ENCODE measurements around the gene C1orf174.

DNA sequence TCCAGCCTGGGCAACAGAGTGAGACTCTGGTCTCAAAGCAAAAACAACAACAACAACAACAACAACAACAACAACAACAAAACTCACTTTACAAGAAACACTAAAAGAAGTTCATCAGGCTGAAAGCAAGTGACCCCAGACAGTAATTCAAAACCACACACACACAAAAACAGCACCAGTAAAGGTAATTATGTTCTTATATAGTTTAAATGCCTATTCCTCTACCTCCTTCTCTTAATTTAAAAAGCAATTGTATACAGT is 1.7 kb downstream of the C1orf174 start:
- TF ChIP-seq TAF1 (IDR thresholded peaks at IDR 0.05; ENCODE audit: borderline replicate concordance, low read depth, low read length) (no peak), POLR2A (IDR thresholded peaks at IDR 0.05; ENCODE audit: low read depth, low read length) (no peak), POLR2AphosphoS5 (IDR thresholded peaks at IDR 0.05; ENCODE audit: low read depth, low read length) (no peak)
